ENCODE results near the gene ALDH3A1.
"Not testable (repeated sequence)": the region's sequence is repeated elsewhere in the genome, so short reads cannot be mapped to it uniquely, and the experiment has no call there.

Gene ALDH3A1
- 0 reads per million in 2 donors for total RNA-seq

GRCh38 chr17:19747829-19748806 lies at the start of gene ALDH3A1:
Gene ALDH3A1 (minus strand): TSS chr17:19748298. CDS start chr17:19745129, 3,169 bp downstream.
- no peak for DNase-seq

GRCh38 chr17:19796457-19796856 lies 48.4 kb upstream of the ALDH3A1 start:
- no peak for DNase-seq

- no peak for DNase-seq
These were observed 43.9 kb upstream of the ALDH3A1 start for GRCh38 chr17:19791918-19792550.

GRCh38 chr17:19787733-19788357 lies 39.7 kb upstream of the ALDH3A1 start:
- DNase-seq: no peak

GRCh38 chr17:19785854-19786253 lies 37.8 kb upstream of the ALDH3A1 start:
- DNase-seq: no peak

- DNase-seq: no peak
These were observed 33.7 kb upstream of the ALDH3A1 start for GRCh38 chr17:19781488-19782458.

- DNase-seq: no peak
These were observed 32.7 kb upstream of the ALDH3A1 start for GRCh38 chr17:19780846-19781245.

GRCh38 chr17:19773534-19773933 lies 25.4 kb upstream of the ALDH3A1 start:
- no peak for DNase-seq

- no peak for DNase-seq
These were observed 24.0 kb upstream of the ALDH3A1 start for GRCh38 chr17:19771971-19772630.

- no peak for DNase-seq
These were observed 23.1 kb upstream of the ALDH3A1 start for GRCh38 chr17:19770985-19771735.

GRCh38 chr17:19769946-19770652 lies 22.0 kb upstream of the ALDH3A1 start:
- no peak for DNase-seq

- no peak for DNase-seq
These were observed 20.1 kb upstream of the ALDH3A1 start for GRCh38 chr17:19768046-19768782.

GRCh38 chr17:19766421-19767270 lies 18.5 kb upstream of the ALDH3A1 start:
- peak; percentile 47 for DNase-seq

GRCh38 chr17:19766016-19766415 lies 17.9 kb upstream of the ALDH3A1 start:
- no peak for DNase-seq

- DNase-seq: not testable (repeated sequence)
These were observed 15.9 kb upstream of the ALDH3A1 start for GRCh38 chr17:19763991-19764390.

GRCh38 chr17:19763416-19763815 lies 15.3 kb upstream of the ALDH3A1 start:
- no peak for DNase-seq

- DNase-seq: no peak
These were observed 14.4 kb upstream of the ALDH3A1 start for GRCh38 chr17:19762515-19762961.

- no peak for DNase-seq
These were observed 12.6 kb upstream of the ALDH3A1 start for GRCh38 chr17:19760746-19761145.

Measured in activated gamma-delta T cell (primary cell).